Right atrium auricular region (tissue), 2 donors: ENCODE measurements around the gene RAD51B. TPM values are rescaled to one million over a fixed set of nuclear protein-coding genes. Genes with fewer than 3 reads are reported as not detected.

Experiments
- DNase-seq: peaks from one replicate; pipeline ENCODE4 v3.0.0-alpha.2; 2019; ENCODE audit warnings: low spot score
- H3K27ac ChIP-seq, 2 donors: fragments of 200-600 bp; sonication (generic); 1 replicate in 1 of 2; 2 replicates in 1 of 2; pipeline ENCODE4 v1.5.1; 2016 to 2019
- H3K27me3 ChIP-seq, 2 donors: fragments of 200-600 bp; sonication (generic); one replicate each; pipeline versions ENCODE4 v1.5.1 to v1.6.0; 2017 to 2019
- H3K36me3 ChIP-seq: fragments of 200-600 bp; sonication (generic); one replicate; pipeline ENCODE4 v1.5.1; 2016
- H3K4me1 ChIP-seq, 2 donors: fragments of 200-600 bp; sonication (generic); one replicate each; pipeline versions ENCODE4 v1.5.1 to v1.6.0; 2017 to 2019
- H3K4me3 ChIP-seq, 2 donors: fragments of 200-600 bp; sonication (generic); 1 replicate in 1 of 2; 2 replicates in 1 of 2; pipeline ENCODE4 v1.5.1; 2017 to 2019; ENCODE audit warnings: mild to moderate bottlenecking in 1 of 2, moderate library complexity in 1 of 2
- H3K9me3 ChIP-seq, 2 donors: fragments of 200-600 bp; sonication (generic); one replicate each; pipeline ENCODE4 v1.5.1; 2019
- total RNA-seq, 2 donors: library from RNA; depleted of rRNA; stranded (reverse); fragments of >200 nt; gene quantifications; one replicate each; pipeline ENCODE4 v1.1.0, GENCODE V29; 2016
- TF ChIP-seq, protein P1 (sequence below), 2 donors: fragments of 200-600 bp; sonication (generic); IDR thresholded peaks; one replicate each; pipeline ENCODE4 v1.5.1; 2019; ENCODE audit warnings: antibody characterized with exemption in 2 of 2

The RAD51B gene
- total RNA-seq, 2 donors from 2014 or later = 1.2 to 1.5 TPM

DNA sequence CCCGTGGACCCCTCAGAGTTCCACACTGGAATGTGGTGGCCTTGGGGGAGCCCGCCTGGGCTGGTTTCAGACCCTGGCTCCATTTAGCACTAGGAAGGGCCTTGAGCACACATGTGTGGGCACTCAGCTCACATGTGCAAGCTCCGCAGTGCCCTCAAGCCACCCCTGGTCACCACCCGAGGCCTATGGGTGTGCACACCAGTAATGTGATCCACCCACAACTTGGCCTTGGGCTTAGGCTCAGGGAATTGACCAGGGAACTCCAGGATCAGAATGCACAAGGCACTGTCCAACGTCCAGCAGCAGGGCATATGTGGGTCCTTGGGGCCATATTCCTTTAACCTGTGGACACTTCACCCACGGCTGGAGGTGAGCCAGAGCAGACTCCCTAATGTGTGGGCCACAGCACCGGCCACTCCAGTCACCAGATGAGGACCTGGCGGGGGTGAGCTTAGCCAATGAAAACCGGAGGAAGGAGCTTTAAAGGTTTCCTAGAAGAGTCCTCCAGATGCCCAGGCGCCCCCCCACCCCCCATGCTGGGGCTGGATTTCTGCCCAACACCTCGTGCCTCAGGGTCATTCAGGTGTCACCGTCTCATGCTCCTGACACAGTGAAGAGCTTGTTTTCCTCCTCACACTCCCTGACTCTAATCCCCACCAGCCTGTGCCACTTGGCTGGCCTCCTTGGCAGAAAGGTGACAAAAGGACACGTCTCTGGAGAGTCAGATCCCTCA is 764.1 kb downstream of the RAD51B start:
- Histone ChIP-seq H3K27ac (no peak overlapping the region), H3K4me1 (peaks cover 0 to 11% of the 10 kb centered on the region in 2 donors)
- TF ChIP-seq, protein P1, sequence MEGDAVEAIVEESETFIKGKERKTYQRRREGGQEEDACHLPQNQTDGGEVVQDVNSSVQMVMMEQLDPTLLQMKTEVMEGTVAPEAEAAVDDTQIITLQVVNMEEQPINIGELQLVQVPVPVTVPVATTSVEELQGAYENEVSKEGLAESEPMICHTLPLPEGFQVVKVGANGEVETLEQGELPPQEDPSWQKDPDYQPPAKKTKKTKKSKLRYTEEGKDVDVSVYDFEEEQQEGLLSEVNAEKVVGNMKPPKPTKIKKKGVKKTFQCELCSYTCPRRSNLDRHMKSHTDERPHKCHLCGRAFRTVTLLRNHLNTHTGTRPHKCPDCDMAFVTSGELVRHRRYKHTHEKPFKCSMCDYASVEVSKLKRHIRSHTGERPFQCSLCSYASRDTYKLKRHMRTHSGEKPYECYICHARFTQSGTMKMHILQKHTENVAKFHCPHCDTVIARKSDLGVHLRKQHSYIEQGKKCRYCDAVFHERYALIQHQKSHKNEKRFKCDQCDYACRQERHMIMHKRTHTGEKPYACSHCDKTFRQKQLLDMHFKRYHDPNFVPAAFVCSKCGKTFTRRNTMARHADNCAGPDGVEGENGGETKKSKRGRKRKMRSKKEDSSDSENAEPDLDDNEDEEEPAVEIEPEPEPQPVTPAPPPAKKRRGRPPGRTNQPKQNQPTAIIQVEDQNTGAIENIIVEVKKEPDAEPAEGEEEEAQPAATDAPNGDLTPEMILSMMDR (IDR thresholded peaks at IDR 0.05) = no peak

GRCh38 chr14:68584786-68585185 is 765.2 kb downstream of the RAD51B start:
- Histone ChIP-seq H3K27me3 (no peaks in the 10 kb centered on the region), H3K9me3 (no peaks in the 10 kb centered on the region), H3K36me3 (no peaks in the 10 kb centered on the region), H3K4me3 (no peak overlapping the region), H3K4me1 (peaks cover 0 to 21% of the 10 kb centered on the region in 2 donors), H3K27ac (no peak overlapping the region)
- DNase-seq = no peak
- TF ChIP-seq, protein P1 (IDR thresholded peaks at IDR 0.05) = no peak

More for the DNA sequence above, 764.1 kb downstream of the RAD51B start:
- Histone ChIP-seq H3K9me3 (no peaks in the 10 kb centered on the region), H3K36me3 (no peaks in the 10 kb centered on the region), H3K4me3 (no peak overlapping the region), H3K27me3 (no peaks in the 10 kb centered on the region)
- DNase-seq = no peak

DNA sequence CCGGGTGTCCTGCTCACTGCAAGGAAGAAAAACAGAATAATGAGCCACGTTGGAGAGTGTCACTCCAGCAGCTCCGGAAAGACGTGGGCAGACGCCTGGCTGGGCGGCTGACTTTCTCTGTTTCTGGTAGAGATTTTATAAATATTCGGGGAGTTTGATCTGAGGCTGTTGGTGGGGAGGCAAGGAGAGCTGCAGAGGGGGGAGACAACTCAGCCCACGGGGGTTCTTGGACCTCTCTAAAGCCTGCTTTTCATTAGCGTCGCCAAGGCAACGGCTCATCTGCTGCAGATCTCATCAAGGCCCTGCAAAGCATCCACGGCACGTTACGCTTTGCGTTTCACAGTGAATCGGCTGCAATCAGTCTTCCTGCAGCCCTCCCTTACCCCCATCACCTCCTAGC is 766.1 kb downstream of the RAD51B start:
- Histone ChIP-seq H3K27ac (no peak overlapping the region), H3K36me3 (no peaks in the 10 kb centered on the region), H3K4me3 (no peak overlapping the region), H3K9me3 (no peaks in the 10 kb centered on the region), H3K27me3 (no peaks in the 10 kb centered on the region), H3K4me1 (peaks cover 0 to 30% of the 10 kb centered on the region in 2 donors)
- DNase-seq = no peak
- TF ChIP-seq, protein P1 (IDR thresholded peaks at IDR 0.05) = no peak

DNA sequence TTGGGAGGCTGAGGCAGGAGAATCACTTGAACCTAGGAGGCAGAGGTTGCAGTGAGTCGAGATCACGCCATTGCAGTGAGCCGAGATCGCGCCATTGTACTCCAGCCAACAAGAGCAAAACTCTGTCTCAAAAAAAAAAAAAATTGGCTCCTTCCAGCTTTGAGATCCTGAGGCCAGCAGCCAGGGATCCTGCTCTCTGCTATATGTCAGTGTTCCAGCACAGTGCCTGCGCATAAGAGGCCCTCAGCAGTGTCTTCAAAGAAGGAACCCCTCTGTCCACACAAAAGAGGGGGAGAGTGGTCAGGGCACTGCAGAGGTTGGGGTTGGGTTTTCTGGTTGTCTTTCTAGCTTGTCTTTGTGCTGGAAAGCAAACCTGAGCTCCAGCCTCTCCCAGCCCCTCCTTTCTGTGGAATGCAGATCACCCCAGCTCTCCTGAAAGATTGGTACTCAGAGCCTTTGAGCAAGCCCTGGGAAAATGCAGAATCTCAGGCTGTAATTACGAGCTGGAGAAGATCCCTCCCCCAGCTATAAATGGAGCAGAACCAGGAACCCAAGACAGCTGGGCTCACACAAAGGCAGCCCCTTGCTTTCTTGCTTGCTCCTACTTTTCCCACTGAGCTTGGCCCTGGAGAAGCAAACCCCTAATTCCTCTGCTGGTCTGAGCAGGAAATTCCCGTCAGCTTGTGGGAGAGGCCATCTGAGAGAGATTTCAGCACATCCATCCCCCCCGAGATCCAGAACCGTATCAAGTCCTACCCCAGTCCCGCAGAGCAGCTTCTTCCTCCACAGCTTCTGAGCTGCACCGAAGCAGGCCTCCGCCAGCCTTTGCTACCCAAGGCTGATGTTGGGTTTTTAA is 767.5 kb downstream of the RAD51B start:
- no peaks in the 10 kb centered on the region for H3K36me3 ChIP-seq
- H3K27ac ChIP-seq = peak overlapping the region; percentile 1 to 24
- no peak for DNase-seq
- H3K27me3 ChIP-seq = no peaks in the 10 kb centered on the region
- TF ChIP-seq, protein P1 (IDR thresholded peaks at IDR 0.05) = no peak
- no peaks in the 10 kb centered on the region for H3K9me3 ChIP-seq
- peaks cover 0 to 31% of the 10 kb centered on the region in 2 donors for H3K4me1 ChIP-seq
- no peak overlapping the region for H3K4me3 ChIP-seq

DNA sequence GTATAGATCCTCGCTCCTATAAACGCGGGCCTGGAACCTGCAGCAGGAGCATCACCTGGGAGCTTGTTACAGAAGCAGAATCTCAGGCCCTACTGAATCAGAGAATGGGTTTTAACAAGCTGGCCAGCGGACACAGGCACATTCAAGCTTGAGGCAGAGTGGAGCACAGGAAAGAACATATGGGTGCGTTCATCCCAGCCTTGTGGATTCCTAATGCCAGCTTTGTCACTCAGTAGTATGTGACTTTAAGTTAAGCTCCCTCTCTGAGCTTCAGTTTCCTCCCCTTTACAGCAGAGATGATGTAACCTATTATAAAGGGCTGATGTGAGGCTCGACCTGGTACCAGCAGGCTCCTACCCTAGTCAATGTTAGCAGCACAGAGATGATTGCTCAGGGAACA is 768.4 kb downstream of the RAD51B start:
- DNase-seq = no peak
- H3K4me1 ChIP-seq = peaks cover 0 to 31% of the 10 kb centered on the region in 2 donors
- H3K4me3 ChIP-seq = no peak overlapping the region
- H3K27ac ChIP-seq = peak overlapping the region in 1 of 2 donors; percentile 1
- H3K9me3 ChIP-seq = no peaks in the 10 kb centered on the region
- H3K27me3 ChIP-seq = no peaks in the 10 kb centered on the region
- no peaks in the 10 kb centered on the region for H3K36me3 ChIP-seq
- TF ChIP-seq, protein P1 (IDR thresholded peaks at IDR 0.05) = no peak
